Astrocyte of the cerebellum (primary cell): ENCODE data around the gene FAF1.

Experiments
- DNase-seq: peaks from one replicate; pipeline ENCODE4 v3.0.0-alpha.2; 2011; ENCODE audit warnings: low read depth
- H3K4me3 ChIP-seq: 2 replicates; pipeline ENCODE4 v1.5.1; 2011; ENCODE audit warnings: mild to moderate bottlenecking, low read depth, low read length, moderate library complexity
- CTCF ChIP-seq: IDR thresholded peaks from 2 replicates; pipeline ENCODE4 v1.5.1; 2012; ENCODE audit warnings: low read length, low read depth, moderate library complexity, mild to moderate bottlenecking; ENCODE audit errors: missing control alignments
- in situ Hi-C: cut with HindIII; loops from 2 replicates; pipeline ENCODE4 v1.10.0; 2017; ENCODE audit warnings: low sequenced_read_pairs

Gene FAF1

GRCh38 chr1:50996083-50996482, 36.0 kb upstream of the FAF1 start:
- DNase-seq = no peak
- TF ChIP-seq CTCF = no peak
- in situ Hi-C loops = no loop called here
- H3K4me3 ChIP-seq = no peak overlapping the region

GRCh38 chr1:50995651-50996050, 35.6 kb upstream of the FAF1 start:
- H3K4me3 ChIP-seq = no peak overlapping the region
- DNase-seq = no peak
- in situ Hi-C loops = no loop called here
- no peak for TF ChIP-seq CTCF

- H3K4me3 ChIP-seq = no peak overlapping the region
- no peak for TF ChIP-seq CTCF
- DNase-seq = no peak
- in situ Hi-C loops = no loop called here
Observed at GRCh38 chr1:50994997-50995396, 34.9 kb upstream of the FAF1 start.

- TF ChIP-seq CTCF = no peak
- H3K4me3 ChIP-seq = no peak overlapping the region
- no peak for DNase-seq
- in situ Hi-C loops = no loop called here
Observed at GRCh38 chr1:50993645-50994044, 33.6 kb upstream of the FAF1 start.

- DNase-seq = no peak
- in situ Hi-C loops = no loop called here
- no peak for TF ChIP-seq CTCF
Observed at GRCh38 chr1:50992532-50993318, 32.7 kb upstream of the FAF1 start.

GRCh38 chr1:50989694-50990093, 29.6 kb upstream of the FAF1 start:
- no peak for DNase-seq
- TF ChIP-seq CTCF = no peak
- no peak overlapping the region for H3K4me3 ChIP-seq
- in situ Hi-C loops = no loop called here

More at GRCh38 chr1:50992532-50993318, 32.7 kb upstream of the FAF1 start:
- no peak overlapping the region for H3K4me3 ChIP-seq
